CD14-positive monocyte (primary cell): ENCODE data around the gene ANXA5. TPM values are rescaled to one million over a fixed set of nuclear protein-coding genes. Genes with fewer than 3 reads are reported as not detected.
A peak's percentile ranks its signal among the peaks of the same experiment; 100 is the strongest.

Source experiments
- DNase-seq, 3 donors: peaks; one replicate each; pipeline ENCODE4 v3.0.0-alpha.2; 2011 to 2022
- H2AFZ ChIP-seq: 2 replicates; pipeline ENCODE4 v1.6.0; 2012; ENCODE audit warnings: mild to moderate bottlenecking, low read depth, low read length, inconsistent platforms; ENCODE audit not compliant: insufficient read depth, poor library complexity, severe bottlenecking
- H3K27ac ChIP-seq, 2 donors: 1 replicate in 1 of 2; 2 replicates in 1 of 2; pipeline ENCODE4 v1.5.1; 2012 to 2013; ENCODE audit warnings: low read length in 2 of 2, control low read depth in 1 of 2, inconsistent platforms in 1 of 2, low read depth in 1 of 2, mild to moderate bottlenecking in 1 of 2
- H3K27me3 ChIP-seq, 2 donors: one replicate each; pipeline versions ENCODE4 v1.6.0 to v1.6.1; 2011 to 2013; ENCODE audit warnings: low read length in 2 of 2; ENCODE audit not compliant: control insufficient read depth in 2 of 2, insufficient read depth in 2 of 2
- H3K36me3 ChIP-seq, 2 donors: replicated peaks in 1 of 2; 1 replicate in 1 of 2; 2 replicates in 1 of 2; pipeline versions ENCODE4 v1.5.1 to v1.6.1; 2012 to 2013; ENCODE audit warnings: low read length in 2 of 2, control low read depth in 1 of 2, inconsistent platforms in 1 of 2, mild to moderate bottlenecking in 1 of 2; ENCODE audit not compliant: insufficient read depth in 2 of 2, control insufficient read depth in 1 of 2
- H3K4me1 ChIP-seq, 2 donors: 1 replicate in 1 of 2; 2 replicates in 1 of 2; pipeline versions ENCODE4 v1.5.1 to v1.6.1; 2012 to 2013; ENCODE audit warnings: low read length in 2 of 2, control low read depth in 1 of 2, inconsistent platforms in 1 of 2, mild to moderate bottlenecking in 1 of 2, moderate library complexity in 1 of 2; ENCODE audit not compliant: insufficient read depth in 2 of 2, control insufficient read depth in 1 of 2
- H3K4me2 ChIP-seq: replicated peaks from 2 replicates; pipeline ENCODE3; 2012; ENCODE audit warnings: low read length, moderate library complexity, mild to moderate bottlenecking; ENCODE audit not compliant: poor library complexity, severe bottlenecking; ENCODE audit errors: extremely low read depth
- H3K4me3 ChIP-seq, 3 experiments: fragments of 200-600 bp in 1 of 3; sonication (generic) in 1 of 3; replicated peaks in 1 of 3; 1 replicate in 2 of 3; 2 replicates in 1 of 3; pipeline ENCODE4 v1.5.1; 2011 to 2013; ENCODE audit warnings: low read length in 3 of 3, mild to moderate bottlenecking in 3 of 3, control low read depth in 2 of 3, low read depth in 2 of 3, inconsistent platforms in 1 of 3, moderate library complexity in 1 of 3
- H3K79me2 ChIP-seq: 2 replicates; pipeline ENCODE4 v1.6.0; 2012; ENCODE audit warnings: mild to moderate bottlenecking, control low read depth, inconsistent platforms, low read length, moderate library complexity; ENCODE audit not compliant: insufficient read depth
- H3K9ac ChIP-seq: 2 replicates; pipeline ENCODE4 v1.6.0; 2017; ENCODE audit warnings: low read length, mild to moderate bottlenecking; ENCODE audit not compliant: insufficient read depth, poor library complexity, severe bottlenecking
- H3K9me3 ChIP-seq, 2 donors: replicated peaks in 1 of 2; 1 replicate in 1 of 2; 2 replicates in 1 of 2; pipeline versions ENCODE4 v1.5.1 to v1.6.1; 2012 to 2013; ENCODE audit warnings: low read length in 2 of 2, control low read depth in 1 of 2; ENCODE audit not compliant: control insufficient read depth in 1 of 2, insufficient read depth in 1 of 2
- H4K20me1 ChIP-seq: 2 replicates; pipeline ENCODE4 v1.6.0; 2012; ENCODE audit warnings: mild to moderate bottlenecking, low read length, control low read depth, moderate library complexity; ENCODE audit not compliant: insufficient read depth
- H3K27ac Mint-ChIP-seq, 7 donors: one replicate each; pipeline ENCODE4 v1.8.0; 2020; ENCODE audit warnings: mild to moderate bottlenecking in 7 of 7, mixed read lengths in 7 of 7, moderate library complexity in 6 of 7, inconsistent platforms in 2 of 7
- H3K27me3 Mint-ChIP-seq, 3 donors: one replicate each; pipeline ENCODE4 v1.8.0; 2021 to 2022; ENCODE audit warnings: low read depth in 3 of 3, mild to moderate bottlenecking in 3 of 3, mixed read lengths in 3 of 3, moderate library complexity in 3 of 3, inconsistent platforms in 1 of 3
- H3K36me3 Mint-ChIP-seq, 2 donors: one replicate each; pipeline ENCODE4 v1.8.0; 2020; ENCODE audit warnings: mixed read lengths in 2 of 2, inconsistent platforms in 1 of 2, mild to moderate bottlenecking in 1 of 2
- H3K4me1 Mint-ChIP-seq: one replicate; pipeline ENCODE4 v1.8.0; 2020; ENCODE audit warnings: mild to moderate bottlenecking, mixed read lengths
- H3K4me3 Mint-ChIP-seq, 2 donors: one replicate each; pipeline ENCODE4 v1.8.0; 2020; ENCODE audit warnings: mild to moderate bottlenecking in 2 of 2, mixed read lengths in 2 of 2, moderate library complexity in 1 of 2
- H3K9me3 Mint-ChIP-seq, 7 donors: one replicate each; pipeline ENCODE4 v1.8.0; 2020 to 2022; ENCODE audit warnings: mixed read lengths in 7 of 7, mild to moderate bottlenecking in 6 of 7, moderate library complexity in 6 of 7, inconsistent platforms in 2 of 7
- CTCF ChIP-seq: fragments of 200-600 bp; IDR thresholded peaks from one replicate; pipeline ENCODE4 v1.8.0; 2022; ENCODE audit warnings: antibody characterized with exemption, mild to moderate bottlenecking
- WGBS: methylation state at CpG from one replicate; pipeline ENCODE4 v1.1.5; 2013; ENCODE audit warnings: missing lambda C conversion rate; ENCODE audit not compliant: insufficient coverage; 5-methylcytosine and 5-hydroxymethylcytosine counted together
- intact Hi-C, 2 donors: fragments of 100-400 bp; cut with micrococcal nuclease; formaldehyde crosslinking; loops; one replicate each; pipeline versions ENCODE4 v1.15.0 to v1.15.1; 2023
- polyA plus RNA-seq, 3 donors: library from polyadenylated mRNA; depleted of rRNA in 1 of 3; unstranded in 2 of 3; stranded (reverse) in 1 of 3; fragments of 300-500 nt in 2 of 3; fragments of >200 nt in 1 of 3; fragmentation: Illumina TruSeq in 2 of 3; gene quantifications; 1 replicate in 2 of 3; 2 replicates in 1 of 3; pipeline ENCODE4 v1.2.3, GENCODE V29; 2012 to 2021

ANXA5 gene
- polyA plus RNA-seq, 3 donors = 312 to 796 (median 752) TPM

GRCh38 chr4:121697564-121697963 lies 784 bp upstream of the ANXA5 start:
- H3K4me3 Mint-ChIP-seq = peak overlapping the region; percentile 89 to 91
- H3K27me3 ChIP-seq = peaks cover 0 to 14% of the 10 kb centered on the region in 2 donors
- 59% methylated on average over 8 of the region's 9 CpGs for WGBS
- peak overlapping the region; percentile 100 for H3K9ac ChIP-seq
- H3K9me3 ChIP-seq = peaks cover 0 to 3% of the 10 kb centered on the region in 2 donors
- peak overlapping the region in 1 of 2 donors; percentile 99 for H3K27ac ChIP-seq
- H3K79me2 ChIP-seq = peaks cover 37% of the 10 kb centered on the region
- peaks cover 14 to 25% (median 18%) of the 10 kb centered on the region in 3 donors for H3K27me3 Mint-ChIP-seq
- no peak for TF ChIP-seq CTCF
- H3K9me3 Mint-ChIP-seq = peaks cover 0 to 7% (median 1%) of the 10 kb centered on the region in 7 donors
- peaks cover 41% of the 10 kb centered on the region for H3K4me1 Mint-ChIP-seq
- intact Hi-C loops = loop anchor here in 1 of 2 donors (5.0 kb wide), 1 partner anchor 105 kb away; the partner anchor contains the start of gene EXOSC9
- H4K20me1 ChIP-seq = peaks cover 31% of the 10 kb centered on the region
- peaks cover 25 to 38% of the 10 kb centered on the region in 2 donors for H3K4me1 ChIP-seq
- peaks cover 19 to 30% of the 10 kb centered on the region in 2 donors for H3K36me3 Mint-ChIP-seq
- H3K4me2 ChIP-seq = peak overlapping the region; percentile 90
- H3K36me3 ChIP-seq = peaks cover 12 to 22% of the 10 kb centered on the region in 2 donors
- peak overlapping the region; percentile 79 to 100 (median 87) for H3K27ac Mint-ChIP-seq
- no peak for DNase-seq
- H3K4me3 ChIP-seq = peak overlapping the region; percentile 56 to 88 (median 73)
- H2AFZ ChIP-seq = peak overlapping the region; percentile 72

DNA sequence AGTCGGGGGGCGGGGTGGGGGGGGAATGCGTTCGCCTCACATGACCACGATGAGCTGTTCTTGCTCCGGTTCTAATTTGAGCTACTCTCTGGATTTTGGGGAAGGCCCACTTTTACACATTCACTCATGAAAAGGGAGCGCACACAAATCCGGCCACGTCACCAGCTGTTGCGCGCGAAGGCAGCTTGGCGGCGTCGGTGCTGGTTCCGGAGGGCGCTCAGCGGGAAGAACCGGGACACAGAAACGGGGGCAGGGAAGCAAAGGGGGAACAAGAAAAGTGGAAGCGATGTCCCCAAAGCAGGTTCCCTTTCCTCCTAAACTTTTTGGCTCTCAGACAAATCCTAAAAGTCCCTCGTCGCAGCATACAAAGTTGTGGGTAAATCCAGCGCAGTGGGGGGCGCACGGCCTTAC lies 605 bp downstream of the ANXA5 start:
- H3K79me2 ChIP-seq = peaks cover 50% of the 10 kb centered on the region
- peaks cover 0 to 14% of the 10 kb centered on the region in 2 donors for H3K27me3 ChIP-seq
- peak; percentile 92 to 99 (median 94) for DNase-seq
- Mint-ChIP-seq H3K27me3 (peaks cover 14 to 19% (median 18%) of the 10 kb centered on the region in 3 donors), H3K27ac (peak overlapping the region; percentile 100), H3K4me3 (peak overlapping the region; percentile 98 to 100), H3K4me1 (peaks cover 41% of the 10 kb centered on the region), H3K9me3 (peaks cover 0 to 3% (median 0%) of the 10 kb centered on the region in 7 donors), H3K36me3 (peaks cover 30 to 40% of the 10 kb centered on the region in 2 donors)
- no peak for TF ChIP-seq CTCF
- under 1% methylated on average over 19 of the region's 26 CpGs for WGBS
- peak overlapping the region; percentile 44 for H2AFZ ChIP-seq
- peaks cover 45% of the 10 kb centered on the region for H4K20me1 ChIP-seq
- peaks cover 14 to 36% of the 10 kb centered on the region in 2 donors for H3K36me3 ChIP-seq
- H3K27ac ChIP-seq = peak overlapping the region; percentile 98 to 99
- H3K4me1 ChIP-seq = peaks cover 25 to 52% of the 10 kb centered on the region in 2 donors
- intact Hi-C loops = loop anchor here in 1 of 2 donors (5.0 kb wide), 1 partner anchor 106 kb away; the partner anchor contains the start of gene EXOSC9
- H3K4me3 ChIP-seq = peak overlapping the region; percentile 66 to 88 (median 78)
- H3K9ac ChIP-seq = peak overlapping the region; percentile 100
- peak overlapping the region; percentile 90 for H3K4me2 ChIP-seq
- H3K9me3 ChIP-seq = no peaks in the 10 kb centered on the region
